ENCODE measurements around the gene FAM83B. TPM values are rescaled to one million over a fixed set of nuclear protein-coding genes. Genes with fewer than 3 reads are reported as not detected.

The FAM83B gene
- total RNA-seq, 1 experiment from 2014 or later: 5.7 TPM

GRCh38 chr6:54817236-54817635, 29.3 kb upstream of the FAM83B start:
- no peak overlapping the region for H2BK20ac ChIP-seq (ENCODE audit: low read depth, low read length, poor library complexity, severe bottlenecking)
- TF ChIP-seq CTCF (conservative IDR thresholded peaks at IDR 0.05): no peak
- no peaks in the 10 kb centered on the region for H3K4me1 Mint-ChIP-seq
- H3K4me3 Mint-ChIP-seq: no peak overlapping the region
- H3K18ac ChIP-seq (ENCODE audit: insufficient read length, low read depth, low read length): no peak overlapping the region
- H2BK15ac ChIP-seq (ENCODE audit: low read depth, low read length): no peak overlapping the region
- no peak for DNase-seq
- H3K4ac ChIP-seq (ENCODE audit: low read depth, low read length): no peak overlapping the region
- no peaks in the 10 kb centered on the region for H3K9me3 ChIP-seq (ENCODE audit: control insufficient read depth, low read depth, low read length)
- no peaks in the 10 kb centered on the region for H3K27me3 ChIP-seq (ENCODE audit: insufficient read depth, low read length)
- H3T11ph ChIP-seq (ENCODE audit: low read length): no peak overlapping the region
- no peak overlapping the region for H3K23ac ChIP-seq (ENCODE audit: insufficient read length, low read depth, low read length)
- H3K14ac ChIP-seq (ENCODE audit: insufficient read depth, low read length): no peak overlapping the region
- H3K4me2 ChIP-seq (ENCODE audit: insufficient read depth, insufficient read length, low read length): no peak overlapping the region
- H4K91ac ChIP-seq (ENCODE audit: insufficient read length, low read depth, low read length): no peak overlapping the region
- no peaks in the 10 kb centered on the region for H3K79me2 ChIP-seq (ENCODE audit: insufficient read depth, low read length)
- H3K9me3 Mint-ChIP-seq: peaks cover 0 to 2% of the 10 kb centered on the region in 2 experiments; a peak in 2 of 5 replicates
- H4K8ac ChIP-seq (replicated peaks; ENCODE audit: insufficient read length, low read depth, low read length): no peak overlapping the region
- H2BK12ac ChIP-seq (ENCODE audit: insufficient read length, low read depth, low read length): no peak overlapping the region
- H3K36me3 Mint-ChIP-seq (ENCODE audit: insufficient read depth in 1 of 3, low read depth in 3 of 3): peaks cover 0 to 4% (median 2%) of the 10 kb centered on the region in 3 experiments; a peak in 2 of 7 replicates
- H3K4me1 ChIP-seq (ENCODE audit: insufficient read depth, low read length): no peaks in the 10 kb centered on the region
- no peaks in the 10 kb centered on the region for H3K23me2 ChIP-seq (ENCODE audit: insufficient read length, low read depth, low read length, poor library complexity, severe bottlenecking)
- H4K5ac ChIP-seq (ENCODE audit: insufficient read length, low read depth, low read length): no peak overlapping the region
- H2AK5ac ChIP-seq (ENCODE audit: insufficient read length, low read length): no peak overlapping the region
- no peak overlapping the region for H3K27ac Mint-ChIP-seq
- no peak overlapping the region for H3K56ac ChIP-seq (ENCODE audit: insufficient read length, low read depth, low read length)
- no peak overlapping the region for H2AFZ ChIP-seq (ENCODE audit: low read length)
- H3K27me3 Mint-ChIP-seq (ENCODE audit: low read depth): no peaks in the 10 kb centered on the region
- no peak overlapping the region for H2BK5ac ChIP-seq (ENCODE audit: insufficient read length, low read length)
- H3K79me1 ChIP-seq (ENCODE audit: insufficient read depth, low read depth, low read length, poor library complexity, severe bottlenecking): no peaks in the 10 kb centered on the region
- no peaks in the 10 kb centered on the region for H4K20me1 ChIP-seq (ENCODE audit: control insufficient read depth, insufficient read depth, insufficient read length)
- no peak overlapping the region for H2BK120ac ChIP-seq (ENCODE audit: low read depth, low read length, poor library complexity, severe bottlenecking)
- WGBS (ENCODE audit: extremely low coverage, insufficient read length, low lambda C conversion rate): no CpG with 5 or more reads among the region's 2 CpGs
- no peak overlapping the region for H3K9ac ChIP-seq (ENCODE audit: extremely low read depth, insufficient read length, low read length)
- H3K27ac ChIP-seq (ENCODE audit: insufficient read length, low read depth, low read length): no peak overlapping the region

All from H9 (cell line).